Esophagus squamous epithelium (tissue), 4 donors: ENCODE data around the gene OR1F1.

Experiments used
- POLR2A ChIP-seq, 4 donors: fragments of 450-650 bp; IDR thresholded peaks; one replicate each; pipeline ENCODE4 v1.6.1; 2017; ENCODE audit warnings: antibody characterized with exemption in 4 of 4, mild to moderate bottlenecking in 4 of 4, moderate library complexity in 3 of 4
- TF ChIP-seq, protein P1 (sequence below), 6 experiments: fragments of 450-650 bp in 4 of 6; fragments of 200-600 bp in 2 of 6; sonication (generic) in 2 of 6; IDR thresholded peaks; one replicate each; pipeline ENCODE4 v1.5.1; 2016 to 2019; ENCODE audit warnings: antibody characterized with exemption in 6 of 6, mild to moderate bottlenecking in 4 of 6, moderate library complexity in 4 of 6

DNA sequence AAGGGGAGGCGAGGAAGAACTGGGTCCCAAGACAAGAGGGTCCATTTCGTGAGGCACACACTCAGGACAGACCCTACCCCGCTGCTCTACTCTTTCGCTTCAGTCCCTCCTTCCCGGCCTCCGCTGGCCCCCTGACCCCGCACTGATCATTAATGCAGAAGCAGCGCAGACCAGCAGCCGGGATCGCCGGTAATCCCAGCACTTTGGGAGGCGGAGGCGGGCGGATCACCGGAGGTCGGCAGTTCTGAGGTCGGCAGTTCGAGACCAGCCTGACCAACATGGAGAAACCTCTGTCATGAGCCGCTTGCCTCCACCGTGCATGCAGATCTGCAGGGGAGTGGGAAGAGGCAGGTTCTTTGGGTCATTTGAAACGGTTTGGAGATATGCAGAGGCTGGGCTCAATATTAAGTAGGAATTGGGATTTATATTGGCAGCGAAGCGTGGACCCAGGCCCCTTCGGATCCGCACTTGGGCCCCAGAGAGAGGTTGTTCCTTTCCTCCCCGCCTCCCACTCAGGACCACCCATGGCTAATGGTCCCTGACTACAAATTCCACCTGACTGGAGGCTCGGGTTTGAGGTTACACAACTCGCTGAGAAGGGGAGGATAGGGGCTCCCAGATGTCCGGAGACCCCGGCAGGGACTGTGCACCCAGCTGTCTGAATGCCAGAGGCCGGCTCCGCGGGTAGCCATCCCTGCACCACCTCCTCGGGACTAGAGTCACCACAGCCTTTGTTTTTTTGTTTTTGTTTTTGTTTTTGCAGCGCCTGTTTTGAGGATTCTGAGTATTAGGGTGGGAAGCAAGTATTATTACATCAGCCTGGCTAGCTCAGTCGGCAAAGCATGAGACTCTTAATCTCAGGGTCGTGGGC lies 23.6 kb upstream of the OR1F1 start:
- TF ChIP-seq, protein P1, sequence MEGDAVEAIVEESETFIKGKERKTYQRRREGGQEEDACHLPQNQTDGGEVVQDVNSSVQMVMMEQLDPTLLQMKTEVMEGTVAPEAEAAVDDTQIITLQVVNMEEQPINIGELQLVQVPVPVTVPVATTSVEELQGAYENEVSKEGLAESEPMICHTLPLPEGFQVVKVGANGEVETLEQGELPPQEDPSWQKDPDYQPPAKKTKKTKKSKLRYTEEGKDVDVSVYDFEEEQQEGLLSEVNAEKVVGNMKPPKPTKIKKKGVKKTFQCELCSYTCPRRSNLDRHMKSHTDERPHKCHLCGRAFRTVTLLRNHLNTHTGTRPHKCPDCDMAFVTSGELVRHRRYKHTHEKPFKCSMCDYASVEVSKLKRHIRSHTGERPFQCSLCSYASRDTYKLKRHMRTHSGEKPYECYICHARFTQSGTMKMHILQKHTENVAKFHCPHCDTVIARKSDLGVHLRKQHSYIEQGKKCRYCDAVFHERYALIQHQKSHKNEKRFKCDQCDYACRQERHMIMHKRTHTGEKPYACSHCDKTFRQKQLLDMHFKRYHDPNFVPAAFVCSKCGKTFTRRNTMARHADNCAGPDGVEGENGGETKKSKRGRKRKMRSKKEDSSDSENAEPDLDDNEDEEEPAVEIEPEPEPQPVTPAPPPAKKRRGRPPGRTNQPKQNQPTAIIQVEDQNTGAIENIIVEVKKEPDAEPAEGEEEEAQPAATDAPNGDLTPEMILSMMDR (IDR thresholded peaks at IDR 0.05): no peak
- no peak for TF ChIP-seq POLR2A (IDR thresholded peaks at IDR 0.05)
